PC-9 (cell line): Measurements from ENCODE around the gene CILP. TPM values are rescaled to one million over a fixed set of nuclear protein-coding genes. Genes with fewer than 3 reads are reported as not detected.
"Not testable (repeated sequence)": the region's sequence is repeated elsewhere in the genome, so short reads cannot be mapped to it uniquely, and the experiment has no call there.

Source experiments
- BruUV-seq: library from RNA; stranded (reverse); fragments of 400-500 nt; replicated peaks from 2 replicates; lab custom pipeline; 2021; lab: Mats Ljungman, UMichigan
- CTCF ChIA-PET: fragments of 300-600 bp; sonication (Branson Sonifier 250); formaldehyde crosslinking; loops from one replicate; lab custom pipeline; 2022; ENCODE audit warnings: antibody characterized with exemption; lab: Charles Lee
- POLR2A ChIA-PET: fragments of 300-600 bp; sonication (Branson Sonifier 250); formaldehyde crosslinking; loops from one replicate; lab custom pipeline; 2022; ENCODE audit warnings: antibody characterized with exemption; ENCODE audit not compliant: unreplicated experiment; lab: Charles Lee
- DNase-seq, 2 experiments: peaks; one replicate each; pipeline versions ENCODE4 v3.0.0 to v3.0.0-alpha.2; 2015 to 2022; ENCODE audit warnings: mixed read lengths in 1 of 2
- H2AFZ ChIP-seq: fragments of 200-600 bp; sonication (generic); 2 replicates; pipeline ENCODE4 v1.8.1; 2017; ENCODE audit warnings: antibody characterized with exemption
- H3F3A ChIP-seq: fragments of 200-600 bp; sonication (generic); 2 replicates; pipeline ENCODE4 v1.8.1; 2017; ENCODE audit warnings: antibody characterized with exemption, mild to moderate bottlenecking, low read depth; ENCODE audit not compliant: insufficient read depth
- H3K27ac ChIP-seq: fragments of 200-600 bp; sonication (generic); 2 replicates; pipeline ENCODE4 v1.6.1; 2016; ENCODE audit warnings: mixed run types
- H3K27me3 ChIP-seq: fragments of 200-600 bp; sonication (generic); 2 replicates; pipeline ENCODE4 v1.6.1; 2016; ENCODE audit warnings: low read depth, mixed run types; ENCODE audit not compliant: insufficient read depth
- H3K36me3 ChIP-seq: fragments of 200-600 bp; sonication (generic); 2 replicates; pipeline ENCODE4 v1.6.1; 2016; ENCODE audit warnings: low read depth, mixed run types
- H3K4me1 ChIP-seq: fragments of 200-600 bp; sonication (generic); replicated peaks from 2 replicates; pipeline ENCODE4 v1.6.1; 2016; ENCODE audit warnings: mixed run types; ENCODE audit not compliant: insufficient read depth
- H3K4me2 ChIP-seq: fragments of 200-600 bp; sonication (generic); 2 replicates; pipeline ENCODE4 v1.6.1; 2017; ENCODE audit warnings: mixed run types
- H3K4me3 ChIP-seq: fragments of 200-600 bp; sonication (generic); 2 replicates; pipeline ENCODE4 v1.6.1; 2016; ENCODE audit warnings: mixed run types
- H3K79me2 ChIP-seq: fragments of 200-600 bp; sonication (generic); 2 replicates; pipeline ENCODE4 v1.6.1; 2017; ENCODE audit warnings: low read depth, mixed run types
- H3K9me2 ChIP-seq: fragments of 200-600 bp; sonication (generic); 2 replicates; pipeline ENCODE4 v1.8.1; 2017; ENCODE audit warnings: mild to moderate bottlenecking; ENCODE audit not compliant: insufficient read depth
- H3K9me3 ChIP-seq: fragments of 200-600 bp; sonication (generic); 2 replicates; pipeline ENCODE4 v1.8.1; 2016; ENCODE audit warnings: low read depth; ENCODE audit not compliant: insufficient read depth
- H4K20me1 ChIP-seq: fragments of 200-600 bp; sonication (generic); 2 replicates; pipeline ENCODE4 v1.8.1; 2017; ENCODE audit not compliant: insufficient read depth
- EZH2 ChIP-seq: fragments of 200-600 bp; sonication (generic); IDR thresholded peaks from 2 replicates; pipeline ENCODE4 v1.8.0; 2017; ENCODE audit warnings: antibody characterized with exemption, low read depth
- intact Hi-C: fragments of 100-400 bp; cut with micrococcal nuclease; formaldehyde crosslinking; loops from one replicate; pipeline ENCODE4 v1.10.0; 2022; ENCODE audit not compliant: unreplicated experiment
- total RNA-seq: library from RNA; stranded (reverse); gene quantifications from 2 replicates; pipeline ENCODE4 v1.2.3, GENCODE V29; 2021
- TF ChIP-seq, protein P1 (sequence below): fragments of 200-600 bp; sonication (generic); conservative IDR thresholded peaks from 2 replicates; pipeline ENCODE4 v1.6.1; 2017; ENCODE audit warnings: mixed run types, antibody characterized with exemption, mild to moderate bottlenecking, moderate library complexity

The CILP gene
- total RNA-seq, 1 experiment from 2014 or later = 0.07 TPM

DNA sequence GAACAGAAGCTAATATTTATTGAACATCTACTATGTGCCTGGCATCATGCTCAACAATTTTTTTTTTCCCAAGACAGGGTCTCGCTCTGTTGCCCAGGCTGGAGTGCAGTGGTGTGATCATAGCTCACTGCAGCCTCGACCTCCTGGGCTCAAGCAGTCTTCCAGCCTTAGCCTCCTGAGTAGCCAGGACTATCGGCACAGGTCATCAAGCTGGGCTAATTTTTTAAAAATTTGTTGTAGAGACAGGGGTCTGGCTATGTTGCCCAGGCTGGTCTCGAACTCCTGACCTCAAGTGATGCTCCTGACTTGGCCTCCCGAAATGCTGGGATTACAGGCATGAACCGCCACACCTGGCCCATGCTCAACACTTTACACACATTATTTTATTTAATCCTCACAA, 35.7 kb upstream of the CILP start:
- ChIA-PET CTCF (no interaction called here), POLR2A (no interaction called here)
- no peaks in the 10 kb centered on the region for H3K27me3 ChIP-seq
- DNase-seq = no peak
- BruUV-seq = no TSS peak
- H3K9me3 ChIP-seq = no peaks in the 10 kb centered on the region
- no peak overlapping the region for H2AFZ ChIP-seq
- H3F3A ChIP-seq = no peaks in the 10 kb centered on the region
- H3K4me3 ChIP-seq = no peak overlapping the region
- H3K36me3 ChIP-seq = no peaks in the 10 kb centered on the region
- no peaks in the 10 kb centered on the region for H4K20me1 ChIP-seq
- no peak for TF ChIP-seq EZH2
- H3K4me2 ChIP-seq = no peak overlapping the region
- H3K79me2 ChIP-seq = no peaks in the 10 kb centered on the region
- no peaks in the 10 kb centered on the region for H3K4me1 ChIP-seq
- H3K9me2 ChIP-seq = no peaks in the 10 kb centered on the region
- H3K27ac ChIP-seq = no peak overlapping the region
- intact Hi-C loops = no loop called here

DNA sequence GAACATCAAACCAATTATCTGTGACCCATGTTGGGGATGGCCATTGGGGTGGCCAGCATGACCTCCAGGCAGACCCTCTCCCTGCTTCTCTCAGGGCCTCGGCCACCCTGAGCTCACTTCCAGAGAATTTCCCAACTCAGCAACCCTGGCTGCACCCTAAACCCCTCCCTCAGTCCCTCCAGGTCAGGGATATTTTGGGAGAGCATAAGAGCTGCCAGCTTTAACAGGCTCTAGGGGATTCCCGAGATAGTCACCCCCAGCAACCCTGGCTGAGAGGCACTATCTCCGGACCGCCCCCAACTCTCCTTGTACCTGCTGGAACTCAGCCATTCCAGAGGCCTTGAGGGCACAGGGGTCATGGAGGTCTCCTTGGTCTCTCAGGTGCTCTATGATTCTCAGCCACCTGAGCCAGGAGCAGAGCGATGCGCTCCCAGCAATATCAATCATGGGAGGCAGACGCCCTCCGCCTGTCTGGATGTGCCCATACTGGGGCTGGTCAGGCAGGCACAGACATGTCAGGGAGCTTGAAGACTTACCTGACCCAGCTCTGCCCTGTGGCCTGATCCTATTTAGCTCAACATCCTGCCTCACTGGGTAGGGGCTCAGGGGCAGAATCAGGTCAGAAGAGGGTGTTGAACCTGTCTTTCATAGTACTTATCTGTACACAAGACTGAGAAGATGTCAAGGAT, 34.9 kb upstream of the CILP start:
- H3K9me3 ChIP-seq = no peaks in the 10 kb centered on the region
- ChIA-PET CTCF (interaction anchor here (0.6 kb wide), 1 partner anchor 1568 kb away, joined by 3 read pairs; no protein-coding TSS in a partner anchor), POLR2A (no interaction called here)
- H3F3A ChIP-seq = no peaks in the 10 kb centered on the region
- no peak overlapping the region for H3K27ac ChIP-seq
- no peak overlapping the region for H2AFZ ChIP-seq
- intact Hi-C loops = no loop called here
- no peak overlapping the region for H3K4me2 ChIP-seq
- no peaks in the 10 kb centered on the region for H3K4me1 ChIP-seq
- H3K27me3 ChIP-seq = no peaks in the 10 kb centered on the region
- TF ChIP-seq, protein P1, sequence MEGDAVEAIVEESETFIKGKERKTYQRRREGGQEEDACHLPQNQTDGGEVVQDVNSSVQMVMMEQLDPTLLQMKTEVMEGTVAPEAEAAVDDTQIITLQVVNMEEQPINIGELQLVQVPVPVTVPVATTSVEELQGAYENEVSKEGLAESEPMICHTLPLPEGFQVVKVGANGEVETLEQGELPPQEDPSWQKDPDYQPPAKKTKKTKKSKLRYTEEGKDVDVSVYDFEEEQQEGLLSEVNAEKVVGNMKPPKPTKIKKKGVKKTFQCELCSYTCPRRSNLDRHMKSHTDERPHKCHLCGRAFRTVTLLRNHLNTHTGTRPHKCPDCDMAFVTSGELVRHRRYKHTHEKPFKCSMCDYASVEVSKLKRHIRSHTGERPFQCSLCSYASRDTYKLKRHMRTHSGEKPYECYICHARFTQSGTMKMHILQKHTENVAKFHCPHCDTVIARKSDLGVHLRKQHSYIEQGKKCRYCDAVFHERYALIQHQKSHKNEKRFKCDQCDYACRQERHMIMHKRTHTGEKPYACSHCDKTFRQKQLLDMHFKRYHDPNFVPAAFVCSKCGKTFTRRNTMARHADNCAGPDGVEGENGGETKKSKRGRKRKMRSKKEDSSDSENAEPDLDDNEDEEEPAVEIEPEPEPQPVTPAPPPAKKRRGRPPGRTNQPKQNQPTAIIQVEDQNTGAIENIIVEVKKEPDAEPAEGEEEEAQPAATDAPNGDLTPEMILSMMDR = no peak
- TF ChIP-seq EZH2 = no peak
- BruUV-seq = no TSS peak
- no peak for DNase-seq
- H3K79me2 ChIP-seq = no peaks in the 10 kb centered on the region
- no peaks in the 10 kb centered on the region for H3K9me2 ChIP-seq
- no peaks in the 10 kb centered on the region for H3K36me3 ChIP-seq
- no peak overlapping the region for H3K4me3 ChIP-seq
- H4K20me1 ChIP-seq = no peaks in the 10 kb centered on the region

DNA sequence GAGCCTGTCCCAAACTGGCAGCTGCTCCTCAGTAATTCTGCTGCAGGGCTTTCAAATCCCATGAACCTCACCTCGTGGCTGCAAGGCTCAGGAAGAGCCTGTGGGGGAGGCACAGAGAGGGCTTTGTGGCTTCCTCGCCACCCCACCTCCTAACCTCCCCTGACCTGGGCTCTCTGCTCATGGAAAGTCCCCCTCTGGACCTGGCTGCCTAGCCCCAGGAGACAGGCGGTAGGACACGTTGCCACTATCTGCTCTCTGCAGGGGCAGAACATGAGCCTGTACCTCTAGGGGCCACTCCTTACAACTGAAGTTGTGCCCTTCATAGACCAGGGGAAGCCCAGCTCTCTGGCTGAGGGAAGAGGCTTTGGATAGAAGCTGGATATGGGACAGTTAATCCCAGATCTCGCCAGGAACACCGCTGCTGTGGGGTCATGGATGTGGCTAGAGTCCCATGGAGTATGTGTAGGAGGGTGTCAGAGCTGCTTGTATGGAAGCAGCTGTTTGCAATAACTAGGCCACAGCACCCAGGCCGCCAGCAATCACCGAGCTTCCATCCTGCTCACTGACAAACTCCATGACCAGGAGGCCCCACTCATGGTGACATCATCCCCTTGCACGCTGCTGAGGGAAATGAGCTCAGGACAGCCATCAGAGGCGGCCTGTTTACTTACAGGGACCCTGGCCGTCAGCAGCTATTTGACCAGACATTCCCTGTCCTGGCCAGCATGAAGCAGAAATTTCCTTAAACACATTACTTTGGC, 34.0 kb upstream of the CILP start:
- Histone ChIP-seq H3F3A (no peaks in the 10 kb centered on the region), H3K27ac (no peak overlapping the region), H3K4me3 (no peak overlapping the region), H3K4me2 (no peak overlapping the region), H3K79me2 (no peaks in the 10 kb centered on the region), H2AFZ (no peak overlapping the region), H3K9me3 (no peaks in the 10 kb centered on the region), H3K27me3 (no peaks in the 10 kb centered on the region), H3K36me3 (no peaks in the 10 kb centered on the region), H3K4me1 (no peaks in the 10 kb centered on the region), H3K9me2 (no peaks in the 10 kb centered on the region), H4K20me1 (no peaks in the 10 kb centered on the region)
- ChIA-PET POLR2A (no interaction called here), CTCF (interaction anchor here (0.6 kb wide), 1 partner anchor 1568 kb away, joined by 3 read pairs; no protein-coding TSS in a partner anchor)
- intact Hi-C loops = no loop called here
- no peak for DNase-seq
- TF ChIP-seq EZH2 = no peak
- no TSS peak for BruUV-seq

DNA sequence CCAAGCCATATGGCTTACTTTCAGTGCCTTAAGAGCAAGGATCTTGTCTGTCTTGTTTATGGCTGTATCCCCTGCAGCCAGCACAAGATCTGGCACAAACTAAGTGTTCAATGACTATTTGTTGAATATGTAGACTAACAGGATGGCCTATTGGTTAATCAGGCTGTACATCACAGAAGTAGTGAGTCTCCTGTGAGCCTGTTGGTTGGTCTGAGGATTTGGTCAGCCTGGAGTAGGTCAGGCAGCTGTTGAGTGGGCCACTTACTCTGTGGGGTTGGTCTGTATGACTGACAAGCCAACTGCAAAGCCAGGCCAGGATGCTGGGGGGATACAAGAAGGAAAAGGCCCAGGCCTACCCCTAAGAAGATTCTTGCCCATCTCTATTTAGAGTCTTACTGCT, 33.4 kb upstream of the CILP start:
- Histone ChIP-seq H3K4me1 (no peaks in the 10 kb centered on the region), H3F3A (no peaks in the 10 kb centered on the region), H3K4me2 (no peak overlapping the region), H3K27me3 (no peaks in the 10 kb centered on the region), H4K20me1 (no peaks in the 10 kb centered on the region), H3K9me2 (no peaks in the 10 kb centered on the region), H3K4me3 (no peak overlapping the region), H3K36me3 (no peaks in the 10 kb centered on the region), H3K79me2 (no peaks in the 10 kb centered on the region), H2AFZ (no peak overlapping the region), H3K27ac (no peak overlapping the region), H3K9me3 (no peaks in the 10 kb centered on the region)
- BruUV-seq = no TSS peak
- no peak for DNase-seq
- intact Hi-C loops = no loop called here
- CTCF ChIA-PET = no interaction called here
- POLR2A ChIA-PET = no interaction called here
- TF ChIP-seq EZH2 = no peak
- TF ChIP-seq, protein P1 = no peak

DNA sequence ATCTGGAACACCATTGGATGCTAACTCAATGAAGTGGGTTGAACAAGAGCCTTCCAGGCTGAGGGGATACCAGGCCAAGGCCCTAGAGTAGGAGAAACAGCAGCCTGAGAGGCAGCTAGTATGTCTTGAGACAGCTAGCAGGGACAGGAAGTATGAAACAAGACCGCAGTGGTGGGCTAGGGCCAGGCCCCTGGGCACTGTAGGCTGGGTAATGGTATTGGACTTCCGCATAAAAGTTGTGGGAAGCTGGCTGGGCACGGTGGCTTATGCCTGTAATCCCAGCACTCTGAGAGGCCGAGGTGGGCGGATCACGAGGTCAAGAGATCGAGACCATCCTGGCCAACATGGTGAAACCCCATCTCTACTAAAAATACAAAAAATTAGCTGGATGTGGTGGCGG, 25.2 kb upstream of the CILP start:
- H3K4me2 ChIP-seq, H3K27ac ChIP-seq, H2AFZ ChIP-seq, CTCF ChIA-PET, H3K9me3 ChIP-seq, H3K4me1 ChIP-seq, intact Hi-C loops, H4K20me1 ChIP-seq, H3K4me3 ChIP-seq, H3K9me2 ChIP-seq, H3K79me2 ChIP-seq, H3K27me3 ChIP-seq, BruUV-seq, H3K36me3 ChIP-seq, POLR2A ChIA-PET, DNase-seq, H3F3A ChIP-seq: not testable (repeated sequence)
